Endodermal cell (in vitro differentiated cells): ENCODE data around the gene FGF12. TPM values are rescaled to one million over a fixed set of nuclear protein-coding genes. Genes with fewer than 3 reads are reported as not detected.

ENCODE experiments used
- DNase-seq: peaks from one replicate; pipeline ENCODE4 v3.0.0-alpha.2; 2017
- H3K27ac ChIP-seq: 2 replicates; pipeline ENCODE4 v1.5.1; 2013; ENCODE audit warnings: mild to moderate bottlenecking, low read depth, low read length, moderate library complexity
- H3K27me3 ChIP-seq: 2 replicates; pipeline ENCODE4 v1.6.1; 2013; ENCODE audit warnings: mild to moderate bottlenecking, low read length, moderate library complexity; ENCODE audit not compliant: insufficient read depth, control insufficient read depth, poor library complexity, severe bottlenecking
- H3K36me3 ChIP-seq: 2 replicates; pipeline ENCODE4 v1.7.0; 2013; ENCODE audit warnings: mild to moderate bottlenecking, low read length, moderate library complexity; ENCODE audit not compliant: control insufficient read depth, insufficient read depth
- H3K4me1 ChIP-seq: one replicate; pipeline ENCODE4 v1.7.0; 2013; ENCODE audit warnings: low read length; ENCODE audit not compliant: control insufficient read depth, insufficient read depth
- H3K4me3 ChIP-seq: 2 replicates; pipeline ENCODE4 v1.5.1; 2013; ENCODE audit warnings: mild to moderate bottlenecking, low read length, moderate library complexity
- H3K9ac ChIP-seq: 2 replicates; pipeline ENCODE4 v1.6.1; 2013; ENCODE audit warnings: mild to moderate bottlenecking, low read length, moderate library complexity; ENCODE audit not compliant: poor library complexity, severe bottlenecking; ENCODE audit errors: extremely low read depth
- H3K9me3 ChIP-seq: 2 replicates; pipeline ENCODE4 v1.6.1; 2013; ENCODE audit warnings: mild to moderate bottlenecking, low read length, moderate library complexity; ENCODE audit not compliant: control insufficient read depth
- H3K27ac Mint-ChIP-seq: 2 replicates; pipeline ENCODE4 v1.8.0; 2020; ENCODE audit warnings: mixed read lengths
- H3K27me3 Mint-ChIP-seq: 2 replicates; pipeline ENCODE4 v1.8.0; 2021; ENCODE audit warnings: mild to moderate bottlenecking, mixed read lengths; ENCODE audit not compliant: insufficient read depth
- H3K36me3 Mint-ChIP-seq: 2 replicates; pipeline ENCODE4 v1.8.0; 2020; ENCODE audit warnings: low read depth, mixed read lengths
- H3K4me1 Mint-ChIP-seq: 2 replicates; pipeline ENCODE4 v1.8.0; 2020; ENCODE audit warnings: mixed read lengths
- H3K4me3 Mint-ChIP-seq: 2 replicates; pipeline ENCODE4 v1.8.0; 2020; ENCODE audit warnings: mild to moderate bottlenecking, moderate library complexity, mixed read lengths
- H3K9me3 Mint-ChIP-seq: 2 replicates; pipeline ENCODE4 v1.8.0; 2020; ENCODE audit warnings: mild to moderate bottlenecking, mixed read lengths
- CTCF ChIP-seq: fragments of 200-600 bp; sonication (generic); conservative IDR thresholded peaks from 2 replicates; pipeline ENCODE4 v1.5.0; 2021; ENCODE audit warnings: antibody characterized with exemption, mild to moderate bottlenecking
- WGBS, 2 experiments: methylation state at CpG; one replicate each; pipeline versions ENCODE4 v1.1.5 to v1.1.7; 2013; ENCODE audit warnings: missing lambda C conversion rate in 2 of 2, mixed read lengths in 1 of 2; ENCODE audit not compliant: insufficient coverage in 1 of 2, insufficient read length in 1 of 2; 5-methylcytosine and 5-hydroxymethylcytosine counted together
- total RNA-seq, 2 donors: library from RNA; stranded (reverse); fragmentation: NEBNext Ultra II Directional in 1 of 2; extraction: Animal tissue kit (Norgen Biotek cat#: 25700) in 1 of 2; gene quantifications; 2 replicates in 1 of 2; 3 replicates in 1 of 2; pipeline ENCODE4 v1.2.1, GENCODE V29; 2021

FGF12 gene
- total RNA-seq, 2 donors from 2014 or later: 22.9 to 25.2 TPM

DNA sequence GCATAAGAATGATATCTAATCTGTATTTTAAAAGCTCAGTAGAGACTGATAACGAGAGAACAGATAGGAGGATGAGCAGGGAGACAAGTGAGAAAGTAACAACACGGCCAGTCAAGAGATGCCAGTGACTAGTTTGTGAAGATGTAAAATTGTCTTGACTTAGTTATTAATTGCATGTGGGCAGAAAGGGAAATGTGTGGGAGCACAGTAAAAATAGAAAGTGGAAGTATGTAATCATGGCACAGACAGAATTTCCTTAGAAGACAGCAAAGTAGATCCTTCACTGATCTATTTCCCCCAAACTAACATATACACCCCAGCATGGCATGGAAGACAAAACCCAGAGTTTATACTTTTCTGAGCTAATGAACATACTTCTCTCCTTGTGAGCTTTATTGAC is 344.5 kb downstream of the FGF12 start:
- Mint-ChIP-seq H3K9me3 (no peaks in the 10 kb centered on the region), H3K36me3 (no peaks in the 10 kb centered on the region), H3K27me3 (no peaks in the 10 kb centered on the region), H3K27ac (no peak overlapping the region), H3K4me1 (peaks cover 9% of the 10 kb centered on the region), H3K4me3 (no peak overlapping the region)
- no peaks in the 10 kb centered on the region for H3K9me3 ChIP-seq
- H3K4me3 ChIP-seq: no peak overlapping the region
- DNase-seq: no peak
- H3K4me1 ChIP-seq: no peaks in the 10 kb centered on the region
- no peak overlapping the region for H3K9ac ChIP-seq
- H3K36me3 ChIP-seq: no peaks in the 10 kb centered on the region
- WGBS, 2 experiments: 42 to 61% methylated on average over 2 of the region's 2 CpGs
- no peak overlapping the region for H3K27ac ChIP-seq
- peaks cover 6% of the 10 kb centered on the region for H3K27me3 ChIP-seq
- TF ChIP-seq CTCF: no peak

GRCh38 chr3:192373586-192373985 is 353.8 kb downstream of the FGF12 start:
- no peak overlapping the region for H3K4me3 ChIP-seq
- no peaks in the 10 kb centered on the region for H3K36me3 Mint-ChIP-seq
- no peaks in the 10 kb centered on the region for H3K9me3 Mint-ChIP-seq
- H3K27me3 Mint-ChIP-seq: no peaks in the 10 kb centered on the region
- no peak for TF ChIP-seq CTCF
- no peak overlapping the region for H3K27ac ChIP-seq
- no peak overlapping the region for H3K27ac Mint-ChIP-seq
- H3K4me1 ChIP-seq: peaks cover 11% of the 10 kb centered on the region
- WGBS, 2 experiments: 89% methylated on average over 2 of the region's 2 CpGs; no CpG with 5 or more reads in 1 of the 2 experiments
- no peaks in the 10 kb centered on the region for H3K27me3 ChIP-seq
- H3K9me3 ChIP-seq: no peaks in the 10 kb centered on the region
- H3K9ac ChIP-seq: no peak overlapping the region
- no peaks in the 10 kb centered on the region for H3K36me3 ChIP-seq
- H3K4me1 Mint-ChIP-seq: peaks cover 17% of the 10 kb centered on the region
- no peak for DNase-seq
- H3K4me3 Mint-ChIP-seq: no peak overlapping the region

DNA sequence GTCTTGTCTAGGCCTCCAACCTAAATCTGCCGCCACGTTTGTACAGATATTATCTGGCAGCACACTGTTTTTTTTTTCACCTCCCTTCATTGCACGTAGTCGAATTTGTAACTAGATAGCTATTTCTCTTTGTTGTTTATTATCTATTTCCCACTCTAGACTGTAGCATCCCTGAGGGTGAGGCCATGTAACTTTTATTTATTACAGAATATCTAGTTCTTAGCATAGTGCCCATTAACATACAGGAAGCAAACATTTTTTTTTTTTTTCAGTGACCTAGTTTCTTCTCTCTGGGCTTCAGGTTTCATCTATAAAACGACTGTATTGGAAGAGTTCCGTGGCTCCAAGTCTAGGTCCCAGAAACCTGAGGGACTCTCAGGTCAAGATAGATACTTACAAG is 354.3 kb downstream of the FGF12 start:
- no peak for TF ChIP-seq CTCF

More for the DNA sequence above, 354.3 kb downstream of the FGF12 start:
- no peak for DNase-seq
- WGBS, 2 experiments: 72 to 86% methylated on average over 2 to 6 of the region's 6 CpGs
- Mint-ChIP-seq H3K27me3 (no peaks in the 10 kb centered on the region), H3K9me3 (no peaks in the 10 kb centered on the region), H3K36me3 (no peaks in the 10 kb centered on the region), H3K4me3 (no peak overlapping the region), H3K4me1 (peaks cover 18% of the 10 kb centered on the region), H3K27ac (no peak overlapping the region)
- Histone ChIP-seq H3K4me3 (no peak overlapping the region), H3K36me3 (no peaks in the 10 kb centered on the region), H3K9ac (no peak overlapping the region), H3K9me3 (no peaks in the 10 kb centered on the region), H3K4me1 (peaks cover 11% of the 10 kb centered on the region), H3K27me3 (no peaks in the 10 kb centered on the region), H3K27ac (peak overlapping the region; percentile 80)
